NT2/D1 (cell line): ENCODE data around the gene CDKL5.

Experiments
- SUZ12 ChIP-seq: IDR thresholded peaks from 2 replicates; pipeline ENCODE4 v1.6.1; 2011; ENCODE audit not compliant: insufficient read length, insufficient read depth; ENCODE audit errors: extremely low read depth
- YY1 ChIP-seq: IDR thresholded peaks from 2 replicates; pipeline ENCODE4 v1.6.1; 2011; ENCODE audit not compliant: insufficient read length, insufficient read depth
- ZNF274 ChIP-seq: IDR thresholded peaks from 2 replicates; pipeline ENCODE4 v1.6.1; 2011; ENCODE audit warnings: mild to moderate bottlenecking, low read depth, low read length

GRCh38 chrX:18613930-18614639 is 188.7 kb downstream of the CDKL5 start:
- TF ChIP-seq YY1 (no peak), ZNF274 (no peak), SUZ12 (no peak)
